SU-DHL-6 (cell line): ENCODE data around the gene CEBPG.

Source experiments
- H2AFZ ChIP-seq: fragments of 200-600 bp; sonication (generic); 2 replicates; pipeline ENCODE4 v1.6.1; 2014; ENCODE audit warnings: low read depth, mild to moderate bottlenecking, moderate library complexity, mixed read lengths, antibody characterized with exemption, low read length; ENCODE audit not compliant: severe bottlenecking
- H3F3A ChIP-seq: fragments of 200-600 bp; shearing (Covaris generic); 2 replicates; pipeline ENCODE4 v1.6.0; 2016; ENCODE audit warnings: antibody characterized with exemption, mild to moderate bottlenecking; ENCODE audit not compliant: insufficient read depth
- H3K27ac ChIP-seq: fragments of 200-600 bp; sonication (generic); 2 replicates; pipeline ENCODE4 v1.5.1; 2016; ENCODE audit warnings: low read depth, mild to moderate bottlenecking, low read length, moderate library complexity, mixed read lengths
- H3K27me3 ChIP-seq: fragments of 200-600 bp; sonication (generic), shearing (Covaris generic); 2 replicates; pipeline ENCODE4 v1.6.0; 2014; ENCODE audit warnings: mild to moderate bottlenecking, low read length
- H3K36me3 ChIP-seq: fragments of 200-600 bp; sonication (generic); 2 replicates; pipeline ENCODE4 v1.6.1; 2014; ENCODE audit warnings: mild to moderate bottlenecking, low read length, mixed read lengths
- H3K4me2 ChIP-seq: fragments of 300-600, 200-600 bp; shearing (Covaris generic), sonication (generic); 2 replicates; pipeline ENCODE4 v1.6.0; 2014; ENCODE audit warnings: low read length, low read depth, mild to moderate bottlenecking; ENCODE audit not compliant: poor library complexity, severe bottlenecking
- H3K4me3 ChIP-seq: fragments of 200-600 bp; sonication (generic); 2 replicates; pipeline ENCODE4 v1.5.1; 2014; ENCODE audit warnings: antibody characterized with exemption, low read length, mild to moderate bottlenecking, mixed read lengths; ENCODE audit not compliant: insufficient read depth, poor library complexity, severe bottlenecking
- H3K79me2 ChIP-seq: fragments of 200-600 bp; sonication (generic); 2 replicates; pipeline ENCODE4 v1.6.1; 2014; ENCODE audit warnings: mild to moderate bottlenecking, low read length, moderate library complexity; ENCODE audit not compliant: insufficient read depth
- H3K9ac ChIP-seq: fragments of 200-600 bp; sonication (generic); 2 replicates; pipeline ENCODE4 v1.7.0; 2014; ENCODE audit warnings: mild to moderate bottlenecking, low read length
- H3K9me2 ChIP-seq: fragments of 200-600 bp; sonication (generic); replicated peaks from 2 replicates; pipeline ENCODE4 v1.6.1; 2014; ENCODE audit warnings: low read length; ENCODE audit not compliant: insufficient read depth
- H3K9me3 ChIP-seq: fragments of 200-600 bp; sonication (generic); 2 replicates; pipeline ENCODE4 v1.6.1; 2014; ENCODE audit warnings: low read length, mixed read lengths; ENCODE audit not compliant: insufficient read depth
- H4K20me1 ChIP-seq: fragments of 200-600 bp; sonication (generic); 2 replicates; pipeline ENCODE4 v1.6.1; 2014; ENCODE audit warnings: low read depth, mild to moderate bottlenecking, antibody characterized with exemption, low read length, moderate library complexity, mixed read lengths
- CTCF ChIP-seq: fragments of 200-600 bp; sonication (generic); IDR thresholded peaks from one replicate; pipeline ENCODE4 v1.5.1; 2017; ENCODE audit warnings: antibody characterized with exemption, mild to moderate bottlenecking, low read length, moderate library complexity; ENCODE audit not compliant: insufficient read depth, poor library complexity, severe bottlenecking
- EZH2phosphoT487 ChIP-seq: fragments of 200-600 bp; sonication (generic), shearing (Covaris generic); conservative IDR thresholded peaks from 2 replicates; pipeline ENCODE4 v1.6.1; 2018; ENCODE audit warnings: mild to moderate bottlenecking, antibody characterized with exemption, low read length, moderate library complexity, mixed read lengths

CEBPG gene

GRCh38 chr19:33375837-33376159 lies 2.3 kb downstream of the CEBPG start:
- Histone ChIP-seq H4K20me1 (peaks cover 27% of the 10 kb centered on the region; the same call in 1 of the 2 replicates), H3K9ac (no peak overlapping the region), H3K4me3 (no peak overlapping the region)

GRCh38 chr19:33376423-33376822 lies 2.9 kb downstream of the CEBPG start:
- Histone ChIP-seq H3K4me3 (no peak overlapping the region), H3K79me2 (peaks cover 74% of the 10 kb centered on the region), H3F3A (peaks cover 5% of the 10 kb centered on the region; the same call in 1 of the 2 replicates), H3K4me2 (no peak overlapping the region), H3K27me3 (no peaks in the 10 kb centered on the region), H3K9me3 (no peaks in the 10 kb centered on the region), H3K36me3 (peaks cover 11% of the 10 kb centered on the region; the same call in 1 of the 2 replicates), H2AFZ (no peak overlapping the region), H3K9ac (no peak overlapping the region), H3K9me2 (no peaks in the 10 kb centered on the region), H4K20me1 (peaks cover 30% of the 10 kb centered on the region; the same call in 1 of the 2 replicates), H3K27ac (no peak overlapping the region)
- no peak for TF ChIP-seq CTCF
- no peak for TF ChIP-seq EZH2phosphoT487

More at GRCh38 chr19:33375837-33376159, 2.3 kb downstream of the CEBPG start:
- no peak overlapping the region for H3K27ac ChIP-seq
- TF ChIP-seq EZH2phosphoT487 (no peak), CTCF (no peak)
- no peaks in the 10 kb centered on the region for H3K9me2 ChIP-seq
- peaks cover 10% of the 10 kb centered on the region; the same call in 1 of the 2 replicates for H3K36me3 ChIP-seq
- H3K9me3 ChIP-seq: no peaks in the 10 kb centered on the region
- H3K27me3 ChIP-seq: no peaks in the 10 kb centered on the region
- H2AFZ ChIP-seq: no peak overlapping the region
- H3K4me2 ChIP-seq: peak overlapping the region; percentile 66
- H3F3A ChIP-seq: peaks cover 5% of the 10 kb centered on the region; the same call in 1 of the 2 replicates
- H3K79me2 ChIP-seq: peaks cover 68% of the 10 kb centered on the region

GRCh38 chr19:33376941-33377557 lies 3.5 kb downstream of the CEBPG start:
- no peak overlapping the region for H3K4me2 ChIP-seq
- H3K4me3 ChIP-seq: no peak overlapping the region
- no peak for TF ChIP-seq EZH2phosphoT487
- no peak for TF ChIP-seq CTCF
- H3K9ac ChIP-seq: no peak overlapping the region
- peaks cover 32% of the 10 kb centered on the region; the same call in 1 of the 2 replicates for H4K20me1 ChIP-seq
- H2AFZ ChIP-seq: no peak overlapping the region
- peaks cover 6% of the 10 kb centered on the region; the same call in 1 of the 2 replicates for H3F3A ChIP-seq
- no peak overlapping the region for H3K27ac ChIP-seq
- peaks cover 11% of the 10 kb centered on the region; the same call in 1 of the 2 replicates for H3K36me3 ChIP-seq
- H3K79me2 ChIP-seq: peaks cover 78% of the 10 kb centered on the region
- no peaks in the 10 kb centered on the region for H3K9me3 ChIP-seq
- no peaks in the 10 kb centered on the region for H3K27me3 ChIP-seq
- no peaks in the 10 kb centered on the region for H3K9me2 ChIP-seq
